Measurements from ENCODE around the gene AEBP1.

AEBP1 gene

GRCh38 chr7:44103923-44104859 lies at the start of gene AEBP1:
TSS of gene AEBP1 (plus strand) at chr7:44104345. CDS start at chr7:44104666, 321 bp downstream.
- FAIRE-seq (no peak), DNase-seq (ENCODE audit: insufficient read length, low spot score) (peak; percentile 92)
- no peak for TF ChIP-seq CTCF (IDR thresholded peaks at IDR 0.05; ENCODE audit: insufficient read depth, missing control alignments)

GRCh38 chr7:44056681-44057080 lies 47.5 kb upstream of the AEBP1 start:
- FAIRE-seq (no peak), DNase-seq (ENCODE audit: insufficient read length, low spot score) (no peak)
- TF ChIP-seq CTCF (IDR thresholded peaks at IDR 0.05; ENCODE audit: insufficient read depth, missing control alignments), result no peak

GRCh38 chr7:44057181-44057848 lies 46.8 kb upstream of the AEBP1 start:
- FAIRE-seq (no peak), DNase-seq (ENCODE audit: insufficient read length, low spot score) (no peak)
- TF ChIP-seq CTCF (IDR thresholded peaks at IDR 0.05; ENCODE audit: insufficient read depth, missing control alignments), result no peak

- TF ChIP-seq CTCF (IDR thresholded peaks at IDR 0.05; ENCODE audit: insufficient read depth, missing control alignments), result no peak
- no peak for FAIRE-seq
- DNase-seq (ENCODE audit: insufficient read length, low spot score), result no peak
These were observed 46.0 kb upstream of the AEBP1 start for GRCh38 chr7:44057849-44058758.

GRCh38 chr7:44058759-44059218 lies 45.4 kb upstream of the AEBP1 start:
- DNase-seq (ENCODE audit: insufficient read length, low spot score) (no peak), FAIRE-seq (no peak)
- TF ChIP-seq CTCF (IDR thresholded peaks at IDR 0.05; ENCODE audit: insufficient read depth, missing control alignments), result no peak

- FAIRE-seq, result no peak
- no peak for DNase-seq (ENCODE audit: insufficient read length, low spot score)
- no peak for TF ChIP-seq CTCF (IDR thresholded peaks at IDR 0.05; ENCODE audit: insufficient read depth, missing control alignments)
These were observed 44.7 kb upstream of the AEBP1 start for GRCh38 chr7:44059219-44060090.
